ENCODE measurements around the gene FHAD1. TPM values are rescaled to one million over a fixed set of nuclear protein-coding genes. Genes with fewer than 3 reads are reported as not detected.
"Not testable (repeated sequence)": the region's sequence is repeated elsewhere in the genome, so short reads cannot be mapped to it uniquely, and the experiment has no call there.

Gene FHAD1
- polyA plus RNA-seq, 4 donors = 0.22 to 0.58 (median 0.36) TPM

DNA sequence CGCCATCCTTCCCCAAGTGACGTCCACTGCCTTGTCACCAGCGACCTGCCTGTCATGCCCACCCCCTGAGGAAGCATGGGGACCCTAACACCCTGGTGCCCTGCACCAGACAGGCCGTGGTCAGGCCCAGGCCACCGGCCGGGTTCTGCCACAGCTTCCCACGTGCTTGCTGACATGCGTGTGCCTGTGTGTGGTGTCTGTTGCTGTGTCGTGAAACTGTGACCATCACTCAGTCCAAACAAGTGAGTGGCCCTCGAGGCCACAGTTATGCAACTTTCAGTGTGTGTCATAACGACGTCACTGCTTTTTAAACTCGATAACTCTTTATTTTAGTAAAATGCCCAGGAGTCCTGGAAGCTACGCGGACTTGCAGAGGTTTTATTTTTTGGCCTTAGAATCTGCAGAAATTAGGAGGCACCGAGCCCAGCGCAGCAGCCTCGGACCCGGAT is 182.7 kb downstream of the FHAD1 start:
- FAIRE-seq (no peak), DNase-seq (no peak)
- Histone ChIP-seq H3K4me3 (ENCODE audit: low read depth in 1 of 3, low read length in 3 of 3) (no peak overlapping the region), H3K27ac (ENCODE audit: low read depth in 1 of 3, low read length in 2 of 3) (no peak overlapping the region), H3K9me3 (ENCODE audit: control insufficient read depth in 2 of 2, insufficient read depth in 1 of 2, low read depth in 1 of 2, low read length in 1 of 2) (no peaks in the 10 kb centered on the region), H3K4me1 (ENCODE audit: control insufficient read depth in 3 of 3, insufficient read depth in 2 of 3, low read depth in 1 of 3, low read length in 2 of 3) (peaks cover 0 to 55% (median 2%) of the 10 kb centered on the region in 3 donors), H3K27me3 (ENCODE audit: control insufficient read depth in 3 of 3, insufficient read depth in 3 of 3, low read length in 3 of 3) (no peaks in the 10 kb centered on the region), H3K36me3 (ENCODE audit: control insufficient read depth in 3 of 3, insufficient read depth in 2 of 3, low read depth in 1 of 3, low read length in 3 of 3) (peaks cover 4 to 72% (median 5%) of the 10 kb centered on the region in 3 donors)
- 76 to 85% (median 80%) methylated on average over 19 of the region's 19 CpGs for WGBS, 3 donors

DNA sequence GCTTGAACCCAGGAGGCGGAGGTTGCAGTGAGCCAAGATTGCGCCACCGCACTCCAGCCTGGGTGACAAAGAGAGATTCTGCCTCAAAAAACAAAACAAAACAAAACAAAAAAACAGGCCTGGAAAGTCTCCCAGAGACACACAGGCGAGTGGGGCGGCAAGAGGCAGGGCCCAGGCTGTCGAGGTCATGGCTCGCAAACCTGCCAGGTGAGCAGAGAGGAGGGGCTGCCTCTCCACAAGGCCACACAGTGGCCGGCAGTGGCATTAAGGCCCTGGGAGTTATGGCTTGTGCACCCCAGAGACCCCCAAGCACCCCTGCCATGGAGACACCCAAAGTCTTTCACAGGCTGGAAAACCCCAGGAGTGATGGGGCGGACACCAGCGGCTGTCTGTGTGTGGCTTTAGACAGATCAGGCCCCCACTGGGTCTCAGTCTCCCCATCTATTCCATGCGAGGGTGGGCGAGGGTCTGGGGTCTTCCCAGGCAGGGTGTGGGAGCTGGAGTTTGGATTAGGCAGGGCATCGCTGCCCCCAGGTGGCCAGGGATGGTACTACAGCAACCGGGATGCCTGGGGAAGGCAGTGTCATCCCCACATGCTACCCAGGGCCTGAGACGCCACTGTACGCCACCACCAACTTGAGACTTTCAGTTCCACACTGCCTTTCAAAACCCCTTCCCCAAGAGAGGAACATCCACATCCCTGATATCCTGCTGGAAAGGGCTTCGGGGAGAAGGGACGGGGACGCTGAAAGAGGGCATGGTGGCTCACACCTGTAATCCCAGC is 184.0 kb downstream of the FHAD1 start:
- 51 to 59% (median 56%) methylated on average over 18 to 19 of the region's 19 CpGs for WGBS, 3 donors
- Histone ChIP-seq H3K36me3 (ENCODE audit: control insufficient read depth in 3 of 3, insufficient read depth in 2 of 3, low read depth in 1 of 3, low read length in 3 of 3) (peaks cover 3 to 61% (median 4%) of the 10 kb centered on the region in 3 donors), H3K9me3 (ENCODE audit: control insufficient read depth in 2 of 2, insufficient read depth in 1 of 2, low read depth in 1 of 2, low read length in 1 of 2) (no peaks in the 10 kb centered on the region), H3K4me1 (ENCODE audit: control insufficient read depth in 3 of 3, insufficient read depth in 2 of 3, low read depth in 1 of 3, low read length in 2 of 3) (peaks cover 0 to 43% (median 2%) of the 10 kb centered on the region in 3 donors), H3K4me3 (ENCODE audit: low read depth in 1 of 3, low read length in 3 of 3) (no peak overlapping the region), H3K27ac (ENCODE audit: low read depth in 1 of 3, low read length in 2 of 3) (peak overlapping the region in 1 of 3 donors; percentile 72), H3K27me3 (ENCODE audit: control insufficient read depth in 3 of 3, insufficient read depth in 3 of 3, low read length in 3 of 3) (no peaks in the 10 kb centered on the region)
- DNase-seq (peak; percentile 61 to 81), FAIRE-seq (no peak)

DNA sequence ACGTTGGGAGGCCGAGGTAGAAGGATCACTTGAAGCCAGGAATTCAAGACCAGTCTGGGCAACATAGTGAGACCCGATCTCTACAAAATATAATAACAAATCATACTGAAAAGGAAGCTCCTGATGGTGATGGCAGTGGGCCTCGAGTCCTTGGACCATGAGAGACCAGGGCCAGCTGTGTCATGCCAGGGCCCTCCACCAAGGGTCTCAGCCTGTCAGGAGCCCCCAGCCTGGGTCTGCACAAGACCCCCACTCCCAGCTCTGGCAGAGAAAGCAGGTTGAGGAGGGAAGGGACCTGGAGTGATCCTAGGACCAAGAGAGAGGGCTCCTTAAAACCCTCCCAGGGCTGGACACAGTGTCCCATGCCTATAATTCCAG is 184.5 kb downstream of the FHAD1 start:
- Histone ChIP-seq H3K9me3 (ENCODE audit: control insufficient read depth in 2 of 2, insufficient read depth in 1 of 2, low read depth in 1 of 2, low read length in 1 of 2) (no peaks in the 10 kb centered on the region), H3K4me3 (ENCODE audit: low read depth in 1 of 3, low read length in 3 of 3) (no peak overlapping the region), H3K27ac (ENCODE audit: low read depth in 1 of 3, low read length in 2 of 3) (peak overlapping the region in 1 of 3 donors; percentile 72), H3K4me1 (ENCODE audit: control insufficient read depth in 3 of 3, insufficient read depth in 2 of 3, low read depth in 1 of 3, low read length in 2 of 3) (peaks cover 0 to 37% (median 2%) of the 10 kb centered on the region in 3 donors), H3K27me3 (ENCODE audit: control insufficient read depth in 3 of 3, insufficient read depth in 3 of 3, low read length in 3 of 3) (no peaks in the 10 kb centered on the region), H3K36me3 (ENCODE audit: control insufficient read depth in 3 of 3, insufficient read depth in 2 of 3, low read depth in 1 of 3, low read length in 3 of 3) (peaks cover 0 to 55% (median 4%) of the 10 kb centered on the region in 3 donors)
- FAIRE-seq (no peak), DNase-seq (no peak)
- WGBS, 3 donors = 65 to 76% (median 74%) methylated on average over 4 of the region's 4 CpGs

DNA sequence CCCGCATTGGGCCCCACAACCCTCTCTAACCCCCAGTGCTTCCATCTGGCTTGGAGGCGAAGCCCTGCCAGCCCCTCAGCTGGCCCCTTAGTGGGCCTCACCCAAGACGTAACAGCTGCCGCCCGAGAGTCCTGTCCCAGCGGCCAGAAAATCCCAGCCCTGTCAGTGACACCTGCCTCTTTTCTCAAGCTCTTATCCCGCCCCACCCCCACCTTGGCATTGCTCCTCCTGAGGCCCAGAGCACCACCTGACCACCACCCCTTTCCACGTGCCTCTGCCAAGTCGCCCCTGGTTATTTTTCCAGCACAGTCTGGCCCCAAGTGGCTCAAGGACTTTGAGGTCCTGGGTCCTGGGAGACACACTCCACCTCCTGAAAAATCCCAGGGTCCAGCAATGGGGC is 185.3 kb downstream of the FHAD1 start:
- no peak for FAIRE-seq
- Histone ChIP-seq H3K4me3 (ENCODE audit: low read depth in 1 of 3, low read length in 3 of 3) (no peak overlapping the region), H3K4me1 (ENCODE audit: control insufficient read depth in 3 of 3, insufficient read depth in 2 of 3, low read depth in 1 of 3, low read length in 2 of 3) (peaks cover 0 to 29% (median 2%) of the 10 kb centered on the region in 3 donors), H3K27me3 (ENCODE audit: control insufficient read depth in 3 of 3, insufficient read depth in 3 of 3, low read length in 3 of 3) (no peaks in the 10 kb centered on the region), H3K9me3 (ENCODE audit: control insufficient read depth in 2 of 2, insufficient read depth in 1 of 2, low read depth in 1 of 2, low read length in 1 of 2) (no peaks in the 10 kb centered on the region), H3K27ac (ENCODE audit: low read depth in 1 of 3, low read length in 2 of 3) (peak overlapping the region in 1 of 3 donors; percentile 72), H3K36me3 (ENCODE audit: control insufficient read depth in 3 of 3, insufficient read depth in 2 of 3, low read depth in 1 of 3, low read length in 3 of 3) (peaks cover 0 to 47% (median 4%) of the 10 kb centered on the region in 3 donors)
- 16 to 45% (median 30%) methylated on average over 9 of the region's 9 CpGs for WGBS, 3 donors
- DNase-seq = peak in 1 of 2 donors; percentile 79

DNA sequence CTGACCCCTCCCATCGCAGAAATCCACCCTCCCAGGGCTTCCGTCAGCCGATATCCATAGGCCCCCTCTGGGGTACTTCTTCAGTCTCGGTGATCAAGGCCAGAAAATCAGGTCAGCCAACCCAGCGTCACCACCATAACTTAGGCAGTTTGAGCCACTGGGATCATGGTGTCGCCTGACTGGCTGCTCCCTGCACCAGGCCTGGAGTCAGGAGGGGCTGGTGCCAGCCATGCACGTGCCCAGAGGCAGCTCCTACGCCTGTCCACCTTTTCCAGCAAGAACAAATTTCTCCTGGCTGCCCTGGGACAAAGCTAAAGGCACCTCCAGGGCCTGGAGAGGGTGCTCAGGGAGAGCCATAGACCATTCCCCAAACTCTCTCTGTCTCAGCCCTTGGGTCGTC is 186.4 kb downstream of the FHAD1 start:
- Histone ChIP-seq H3K27me3 (ENCODE audit: control insufficient read depth in 3 of 3, insufficient read depth in 3 of 3, low read length in 3 of 3) (no peaks in the 10 kb centered on the region), H3K4me1 (ENCODE audit: control insufficient read depth in 3 of 3, insufficient read depth in 2 of 3, low read depth in 1 of 3, low read length in 2 of 3) (peaks cover 0 to 22% (median 2%) of the 10 kb centered on the region in 3 donors), H3K9me3 (ENCODE audit: control insufficient read depth in 2 of 2, insufficient read depth in 1 of 2, low read depth in 1 of 2, low read length in 1 of 2) (no peaks in the 10 kb centered on the region), H3K27ac (ENCODE audit: low read depth in 1 of 3, low read length in 2 of 3) (no peak overlapping the region), H3K36me3 (ENCODE audit: control insufficient read depth in 3 of 3, insufficient read depth in 2 of 3, low read depth in 1 of 3, low read length in 3 of 3) (peaks cover 0 to 37% (median 2%) of the 10 kb centered on the region in 3 donors), H3K4me3 (ENCODE audit: low read depth in 1 of 3, low read length in 3 of 3) (no peak overlapping the region)
- DNase-seq (no peak), FAIRE-seq (no peak)
- WGBS, 3 donors = 84 to 86% (median 85%) methylated on average over 9 of the region's 9 CpGs

DNA sequence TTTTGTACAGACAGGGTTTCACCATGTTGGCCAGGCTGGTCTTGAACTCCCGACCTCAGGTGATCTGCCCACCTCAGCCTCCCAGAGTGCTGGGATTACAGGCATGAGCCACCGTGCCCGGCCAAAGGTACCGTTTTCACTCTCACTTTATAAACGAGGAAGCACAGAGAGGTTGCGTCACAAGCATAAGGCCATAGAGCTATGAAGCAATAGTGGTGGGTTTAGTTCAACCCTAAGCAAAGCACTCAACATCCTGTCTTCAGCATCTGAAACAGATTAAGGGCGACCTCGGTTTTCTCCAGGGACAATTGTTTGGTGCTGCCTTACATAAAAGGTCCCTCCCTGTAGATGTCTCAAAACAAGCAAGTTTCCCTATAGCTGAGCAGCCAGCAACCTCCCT is 187.7 kb downstream of the FHAD1 start:
- WGBS, 3 donors = 25 to 55% (median 36%) methylated on average over 8 of the region's 8 CpGs

DNA sequence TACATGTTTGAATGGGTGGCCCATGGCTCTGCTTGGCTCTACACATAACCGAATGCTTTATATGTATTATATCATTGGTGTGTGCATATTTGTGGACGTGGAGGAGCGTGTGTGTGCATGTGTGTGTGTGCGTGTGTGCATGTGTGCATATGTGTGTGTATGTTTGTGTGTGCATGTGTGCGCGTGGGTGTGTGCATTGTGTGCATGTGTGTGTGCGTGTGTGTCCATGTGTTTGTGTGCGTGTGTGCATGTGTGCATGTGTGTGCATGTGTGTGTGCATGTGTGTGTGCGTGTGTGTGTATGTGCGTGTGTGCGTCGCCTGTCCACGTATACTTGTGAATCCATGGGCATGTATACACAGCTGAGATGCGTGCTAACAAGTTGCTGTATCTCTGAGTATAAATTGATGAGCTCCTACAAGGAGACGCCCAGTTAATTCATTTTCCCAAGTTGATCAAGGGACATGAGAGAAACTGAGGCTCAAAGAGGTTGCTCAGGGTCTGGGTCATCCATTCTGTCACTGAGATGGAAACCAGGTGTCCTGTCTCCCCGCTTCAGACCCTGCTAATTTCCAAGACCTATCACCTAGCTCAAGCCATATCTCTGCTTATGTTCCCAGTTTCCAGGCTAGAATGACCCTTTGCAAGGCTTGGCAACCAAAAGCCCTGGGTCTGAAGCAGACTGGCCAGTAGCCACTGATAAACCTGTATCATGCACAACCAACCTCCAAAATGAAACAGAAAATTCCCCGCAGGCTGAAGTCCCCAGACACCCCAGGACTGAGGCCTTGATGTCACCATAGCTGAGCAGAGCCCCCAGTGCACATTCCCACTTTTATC is 188.4 kb downstream of the FHAD1 start:
- no peak for FAIRE-seq
- no peaks in the 10 kb centered on the region for H3K9me3 ChIP-seq (ENCODE audit: control insufficient read depth in 2 of 2, insufficient read depth in 1 of 2, low read depth in 1 of 2, low read length in 1 of 2)
- peaks cover 0 to 22% (median 2%) of the 10 kb centered on the region in 3 donors for H3K4me1 ChIP-seq (ENCODE audit: control insufficient read depth in 3 of 3, insufficient read depth in 2 of 3, low read depth in 1 of 3, low read length in 2 of 3)
- H3K27ac ChIP-seq (ENCODE audit: low read depth in 1 of 3, low read length in 2 of 3) = no peak overlapping the region
- H3K4me3 ChIP-seq (ENCODE audit: low read depth in 1 of 3, low read length in 3 of 3) = no peak overlapping the region
- no peak for DNase-seq
- 94 to 95% (median 94%) methylated on average over 17 of the region's 17 CpGs for WGBS, 3 donors
- H3K27me3 ChIP-seq (ENCODE audit: control insufficient read depth in 3 of 3, insufficient read depth in 3 of 3, low read length in 3 of 3) = no peaks in the 10 kb centered on the region
- H3K36me3 ChIP-seq (ENCODE audit: control insufficient read depth in 3 of 3, insufficient read depth in 2 of 3, low read depth in 1 of 3, low read length in 3 of 3) = peaks cover 0 to 17% (median 0%) of the 10 kb centered on the region in 3 donors

More for the DNA sequence above, 187.7 kb downstream of the FHAD1 start:
- DNase-seq = peak in 1 of 2 donors; percentile 65
- H3K27me3 ChIP-seq (ENCODE audit: control insufficient read depth in 3 of 3, insufficient read depth in 3 of 3, low read length in 3 of 3); H3K9me3 ChIP-seq (ENCODE audit: control insufficient read depth in 2 of 2, insufficient read depth in 1 of 2, low read depth in 1 of 2, low read length in 1 of 2); H3K4me3 ChIP-seq (ENCODE audit: low read depth in 1 of 3, low read length in 3 of 3); FAIRE-seq; H3K27ac ChIP-seq (ENCODE audit: low read depth in 1 of 3, low read length in 2 of 3): not testable (repeated sequence)
- Histone ChIP-seq H3K4me1 (ENCODE audit: control insufficient read depth in 3 of 3, insufficient read depth in 2 of 3, low read depth in 1 of 3, low read length in 2 of 3) (peaks cover 0 to 22% (median 2%) of the 10 kb centered on the region in 3 donors), H3K36me3 (ENCODE audit: control insufficient read depth in 3 of 3, insufficient read depth in 2 of 3, low read depth in 1 of 3, low read length in 3 of 3) (peaks cover 0 to 24% (median 0%) of the 10 kb centered on the region in 3 donors)

DNA sequence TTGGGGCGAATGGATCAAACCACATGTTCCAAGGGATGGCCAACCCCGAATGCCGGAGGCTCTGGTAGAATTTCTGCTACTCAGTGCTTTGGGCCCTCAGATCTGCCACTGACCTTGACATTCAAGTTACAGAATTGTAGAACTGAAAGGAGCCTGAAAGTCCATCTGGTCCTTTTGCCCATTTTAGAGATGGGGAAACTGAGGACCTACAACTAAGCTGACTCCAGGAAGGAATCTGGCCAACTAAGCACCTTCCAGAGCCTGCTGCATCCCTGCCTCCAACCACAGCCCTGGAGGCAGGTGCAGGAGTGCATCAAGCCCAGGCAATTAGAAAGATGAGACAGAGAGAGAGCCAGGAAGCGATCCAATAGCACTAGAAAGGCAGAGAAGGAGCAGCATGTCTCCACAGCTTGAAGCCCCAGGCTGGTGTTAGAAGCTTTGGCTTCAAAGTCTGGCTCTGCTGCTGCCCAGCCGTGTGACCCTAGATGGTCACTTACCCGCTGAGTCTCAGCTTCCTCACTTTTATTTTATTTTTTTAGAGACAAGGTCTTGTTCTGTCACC is 189.9 kb downstream of the FHAD1 start:
- FAIRE-seq = no peak
- H3K27me3 ChIP-seq (ENCODE audit: control insufficient read depth in 3 of 3, insufficient read depth in 3 of 3, low read length in 3 of 3) = no peaks in the 10 kb centered on the region
- WGBS, 3 donors = 92 to 100% (median 93%) methylated on average over 6 of the region's 6 CpGs
- H3K4me1 ChIP-seq (ENCODE audit: control insufficient read depth in 3 of 3, insufficient read depth in 2 of 3, low read depth in 1 of 3, low read length in 2 of 3) = peaks cover 0 to 15% (median 2%) of the 10 kb centered on the region in 3 donors
- no peak overlapping the region for H3K4me3 ChIP-seq (ENCODE audit: low read depth in 1 of 3, low read length in 3 of 3)
- H3K27ac ChIP-seq (ENCODE audit: low read depth in 1 of 3, low read length in 2 of 3) = no peak overlapping the region
- no peaks in the 10 kb centered on the region for H3K9me3 ChIP-seq (ENCODE audit: control insufficient read depth in 2 of 2, insufficient read depth in 1 of 2, low read depth in 1 of 2, low read length in 1 of 2)
- H3K36me3 ChIP-seq (ENCODE audit: control insufficient read depth in 3 of 3, insufficient read depth in 2 of 3, low read depth in 1 of 3, low read length in 3 of 3) = peaks cover 0 to 3% (median 0%) of the 10 kb centered on the region in 3 donors
- DNase-seq = no peak

All from small intestine (tissue), 7 donors.